Measurements from ENCODE around the gene ZBTB7A.

ZBTB7A gene

DNA sequence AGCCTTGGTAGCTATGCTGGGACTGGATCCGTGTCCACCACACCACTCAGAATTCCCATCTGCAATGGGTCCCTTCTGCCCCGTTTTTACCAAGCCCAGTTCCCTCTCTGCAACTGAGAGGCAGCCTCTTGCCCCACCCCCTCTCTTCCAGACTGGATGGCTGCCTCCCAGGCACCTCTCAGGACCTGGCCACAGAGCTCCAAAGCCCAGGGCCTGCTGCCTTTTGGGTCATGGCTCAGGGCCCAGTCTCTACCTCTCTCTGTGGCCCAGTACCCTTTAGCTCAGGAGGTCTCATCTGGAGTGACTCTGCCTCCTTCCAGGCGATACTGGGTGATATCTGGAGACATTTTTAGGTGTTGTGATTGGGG is 10.3 kb upstream of the ZBTB7A start:
- H3K4me3 ChIP-seq (ENCODE audit: insufficient read depth in 1 of 2, low read depth in 1 of 2, low read length in 2 of 2) = no peak overlapping the region
- peak overlapping the region in 1 of 2 experiments; percentile 18 for H3K14ac ChIP-seq (ENCODE audit: low read length in 2 of 2)
- H3K4me1 ChIP-seq (ENCODE audit: control insufficient read depth, insufficient read depth, low read depth, low read length) = peaks cover 5% of the 10 kb centered on the region
- peak overlapping the region in 1 of 2 experiments; percentile 5 for H3K18ac ChIP-seq (ENCODE audit: low read depth in 1 of 2, low read length in 2 of 2)
- H3K4me2 ChIP-seq (ENCODE audit: low read length, poor library complexity, severe bottlenecking) = no peak overlapping the region
- H2BK120ac ChIP-seq (ENCODE audit: low read depth, low read length) = no peak overlapping the region
- H3K9ac ChIP-seq (ENCODE audit: low read length) = no peak overlapping the region
- 79% methylated on average over 3 of the region's 3 CpGs for WGBS
- no peak overlapping the region for H3K4ac ChIP-seq (ENCODE audit: low read depth in 1 of 2, low read length in 2 of 2)
- H2BK5ac ChIP-seq (ENCODE audit: low read depth, low read length, poor library complexity, severe bottlenecking) = no peak overlapping the region
- no peak overlapping the region for H3K27ac ChIP-seq (ENCODE audit: low read length, poor library complexity, severe bottlenecking)
- no peak for DNase-seq
- no peaks in the 10 kb centered on the region for H3K36me3 ChIP-seq (ENCODE audit: control insufficient read depth in 1 of 2, insufficient read depth in 2 of 2, low read depth in 1 of 2, low read length in 2 of 2)
- no peak overlapping the region for H2BK15ac ChIP-seq (ENCODE audit: low read depth, poor library complexity, severe bottlenecking)
- no peak overlapping the region for H2BK12ac ChIP-seq (ENCODE audit: low read length in 2 of 2)
- H2AFZ ChIP-seq (ENCODE audit: low read depth, low read length) = peak overlapping the region; percentile 62
- H3K23ac ChIP-seq (ENCODE audit: low read length in 2 of 2) = no peak overlapping the region
- H4K8ac ChIP-seq (ENCODE audit: low read length) = peak overlapping the region; percentile 61
- no peak overlapping the region for H4K91ac ChIP-seq (ENCODE audit: low read length)
- H3K9me3 ChIP-seq (ENCODE audit: control insufficient read depth, low read length) = no peaks in the 10 kb centered on the region
- H2AK5ac ChIP-seq (ENCODE audit: low read length, severe bottlenecking) = no peak overlapping the region
- H3K27me3 ChIP-seq (ENCODE audit: control insufficient read depth in 1 of 2, insufficient read depth in 1 of 2, low read length in 2 of 2) = no peaks in the 10 kb centered on the region
- no peaks in the 10 kb centered on the region for H3K79me1 ChIP-seq (replicated peaks; ENCODE audit: low read length, poor library complexity, severe bottlenecking)

DNA sequence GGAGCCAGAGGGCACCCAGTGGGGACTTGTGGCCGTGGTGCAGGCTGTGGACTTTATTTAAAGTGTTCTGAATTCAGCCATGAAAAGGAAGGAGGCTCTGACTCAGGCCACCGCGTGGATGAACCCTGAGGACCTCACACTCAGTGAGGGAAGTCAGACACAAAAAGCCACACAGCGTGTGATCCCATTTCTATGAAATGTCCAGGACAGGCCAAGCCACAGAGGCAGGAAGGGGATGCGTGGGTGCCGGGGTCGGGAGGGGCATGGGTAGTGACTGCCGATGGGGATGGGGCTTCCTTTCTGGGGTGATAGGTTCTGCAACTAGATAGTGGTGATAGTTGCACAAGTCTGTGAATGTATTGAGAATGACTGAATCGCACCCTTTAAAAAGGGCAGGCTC is 8.7 kb upstream of the ZBTB7A start:
- Histone ChIP-seq H2AK5ac (ENCODE audit: low read length, severe bottlenecking) (no peak overlapping the region), H3K9ac (ENCODE audit: low read length) (no peak overlapping the region), H3K36me3 (ENCODE audit: control insufficient read depth in 1 of 2, insufficient read depth in 2 of 2, low read depth in 1 of 2, low read length in 2 of 2) (no peaks in the 10 kb centered on the region), H3K4me3 (ENCODE audit: insufficient read depth in 1 of 2, low read depth in 1 of 2, low read length in 2 of 2) (no peak overlapping the region), H3K4ac (ENCODE audit: low read depth in 1 of 2, low read length in 2 of 2) (no peak overlapping the region), H2BK5ac (ENCODE audit: low read depth, low read length, poor library complexity, severe bottlenecking) (no peak overlapping the region), H3K4me1 (ENCODE audit: control insufficient read depth, insufficient read depth, low read depth, low read length) (peaks cover 5% of the 10 kb centered on the region), H3K9me3 (ENCODE audit: control insufficient read depth, low read length) (no peaks in the 10 kb centered on the region), H4K91ac (ENCODE audit: low read length) (no peak overlapping the region), H4K8ac (ENCODE audit: low read length) (no peak overlapping the region), H2BK12ac (ENCODE audit: low read length in 2 of 2) (no peak overlapping the region), H3K18ac (ENCODE audit: low read depth in 1 of 2, low read length in 2 of 2) (no peak overlapping the region), H2BK120ac (ENCODE audit: low read depth, low read length) (peak overlapping the region; percentile 34), H3K23ac (ENCODE audit: low read length in 2 of 2) (no peak overlapping the region), H3K14ac (ENCODE audit: low read length in 2 of 2) (no peak overlapping the region), H3K27me3 (ENCODE audit: control insufficient read depth in 1 of 2, insufficient read depth in 1 of 2, low read length in 2 of 2) (no peaks in the 10 kb centered on the region), H3K4me2 (ENCODE audit: low read length, poor library complexity, severe bottlenecking) (no peak overlapping the region), H3K79me1 (replicated peaks; ENCODE audit: low read length, poor library complexity, severe bottlenecking) (no peaks in the 10 kb centered on the region), H3K27ac (ENCODE audit: low read length, poor library complexity, severe bottlenecking) (no peak overlapping the region), H2AFZ (ENCODE audit: low read depth, low read length) (no peak overlapping the region), H2BK15ac (ENCODE audit: low read depth, poor library complexity, severe bottlenecking) (no peak overlapping the region)
- WGBS = 87% methylated on average over 9 of the region's 9 CpGs
- DNase-seq = no peak

DNA sequence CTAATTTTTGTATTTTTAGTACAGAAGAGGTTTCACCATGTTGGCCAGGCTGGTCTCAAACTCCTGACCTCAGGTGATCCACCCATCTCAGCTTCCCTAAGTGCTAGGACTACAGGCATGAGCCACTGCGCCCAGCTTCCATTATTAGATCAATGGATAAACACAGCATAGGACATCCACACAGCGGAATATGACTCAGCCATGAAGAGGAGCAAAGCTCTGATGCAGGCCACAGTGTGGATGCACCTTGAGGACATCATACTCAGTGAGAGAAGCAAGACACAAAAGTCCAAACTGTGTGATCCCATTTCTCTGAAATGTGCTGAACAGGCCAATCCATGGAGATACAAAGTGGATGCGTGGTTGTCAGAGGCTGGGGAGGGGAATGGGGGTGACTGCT is 4.9 kb upstream of the ZBTB7A start:
- 98% methylated on average over 3 of the region's 3 CpGs for WGBS
- Histone ChIP-seq H3K18ac (ENCODE audit: low read depth in 1 of 2, low read length in 2 of 2) (no peak overlapping the region), H3K4ac (ENCODE audit: low read depth in 1 of 2, low read length in 2 of 2) (no peak overlapping the region), H3K4me3 (ENCODE audit: insufficient read depth in 1 of 2, low read depth in 1 of 2, low read length in 2 of 2) (no peak overlapping the region), H2AK5ac (ENCODE audit: low read length, severe bottlenecking) (no peak overlapping the region), H3K36me3 (ENCODE audit: control insufficient read depth in 1 of 2, insufficient read depth in 2 of 2, low read depth in 1 of 2, low read length in 2 of 2) (no peaks in the 10 kb centered on the region), H3K14ac (ENCODE audit: low read length in 2 of 2) (no peak overlapping the region), H4K91ac (ENCODE audit: low read length) (no peak overlapping the region), H2BK12ac (ENCODE audit: low read length in 2 of 2) (no peak overlapping the region), H2BK15ac (ENCODE audit: low read depth, poor library complexity, severe bottlenecking) (no peak overlapping the region), H4K8ac (ENCODE audit: low read length) (no peak overlapping the region), H3K4me2 (ENCODE audit: low read length, poor library complexity, severe bottlenecking) (no peak overlapping the region), H3K9me3 (ENCODE audit: control insufficient read depth, low read length) (no peaks in the 10 kb centered on the region), H3K4me1 (ENCODE audit: control insufficient read depth, insufficient read depth, low read depth, low read length) (peaks cover 8% of the 10 kb centered on the region), H2BK120ac (ENCODE audit: low read depth, low read length) (no peak overlapping the region), H3K23ac (ENCODE audit: low read length in 2 of 2) (no peak overlapping the region), H3K9ac (ENCODE audit: low read length) (no peak overlapping the region), H2BK5ac (ENCODE audit: low read depth, low read length, poor library complexity, severe bottlenecking) (no peak overlapping the region), H3K27me3 (ENCODE audit: control insufficient read depth in 1 of 2, insufficient read depth in 1 of 2, low read length in 2 of 2) (no peaks in the 10 kb centered on the region), H2AFZ (ENCODE audit: low read depth, low read length) (no peak overlapping the region), H3K79me1 (replicated peaks; ENCODE audit: low read length, poor library complexity, severe bottlenecking) (no peaks in the 10 kb centered on the region), H3K27ac (ENCODE audit: low read length, poor library complexity, severe bottlenecking) (no peak overlapping the region)
- DNase-seq = no peak

DNA sequence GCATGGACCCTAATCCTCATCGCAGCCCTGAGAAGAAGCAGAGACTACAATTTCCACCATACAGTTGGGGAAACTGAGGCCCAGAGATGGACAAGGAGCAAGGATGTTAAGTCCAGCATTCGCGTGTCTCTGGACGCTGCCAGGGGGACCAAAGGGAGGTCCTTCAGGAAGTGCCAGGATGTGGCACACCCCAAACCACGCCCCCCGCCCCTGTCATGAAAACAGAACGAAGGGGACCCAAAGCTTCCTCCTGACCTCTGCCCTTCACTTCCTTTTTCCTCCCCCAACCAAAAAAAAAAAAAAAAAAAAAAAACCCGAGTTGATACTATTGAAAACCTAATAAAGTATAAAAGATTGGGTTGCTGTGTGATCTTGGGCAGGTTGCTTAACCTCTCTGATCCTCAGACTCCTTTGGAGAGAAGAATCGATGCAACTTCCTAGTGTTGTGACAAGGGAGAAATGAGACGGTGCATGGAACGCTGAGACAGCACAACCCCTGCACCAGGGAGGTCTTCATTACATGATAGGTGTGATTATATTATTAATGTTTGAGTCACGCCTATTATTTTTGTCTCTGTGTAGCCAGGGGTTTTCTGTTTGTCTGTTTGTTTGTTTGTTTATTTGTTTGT is 2.7 kb upstream of the ZBTB7A start:
- H3K4me3 ChIP-seq (ENCODE audit: insufficient read depth in 1 of 2, low read depth in 1 of 2, low read length in 2 of 2) = no peak overlapping the region
- H3K79me1 ChIP-seq (replicated peaks; ENCODE audit: low read length, poor library complexity, severe bottlenecking) = no peaks in the 10 kb centered on the region
- no peak overlapping the region for H2AFZ ChIP-seq (ENCODE audit: low read depth, low read length)
- H3K27me3 ChIP-seq (ENCODE audit: control insufficient read depth in 1 of 2, insufficient read depth in 1 of 2, low read length in 2 of 2) = no peaks in the 10 kb centered on the region
- H2BK12ac ChIP-seq (ENCODE audit: low read length in 2 of 2) = no peak overlapping the region
- H3K36me3 ChIP-seq (ENCODE audit: control insufficient read depth in 1 of 2, insufficient read depth in 2 of 2, low read depth in 1 of 2, low read length in 2 of 2) = peaks cover 0 to 3% of the 10 kb centered on the region in 2 experiments
- H3K23ac ChIP-seq (ENCODE audit: low read length in 2 of 2) = no peak overlapping the region
- H3K4me1 ChIP-seq (ENCODE audit: control insufficient read depth, insufficient read depth, low read depth, low read length) = peaks cover 8% of the 10 kb centered on the region
- no peak overlapping the region for H4K8ac ChIP-seq (ENCODE audit: low read length)
- no peak overlapping the region for H3K4ac ChIP-seq (ENCODE audit: low read depth in 1 of 2, low read length in 2 of 2)
- H2BK15ac ChIP-seq (ENCODE audit: low read depth, poor library complexity, severe bottlenecking) = no peak overlapping the region
- no peaks in the 10 kb centered on the region for H3K9me3 ChIP-seq (ENCODE audit: control insufficient read depth, low read length)
- no peak overlapping the region for H3K14ac ChIP-seq (ENCODE audit: low read length in 2 of 2)
- WGBS = 76% methylated on average over 9 of the region's 12 CpGs
- no peak overlapping the region for H3K18ac ChIP-seq (ENCODE audit: low read depth in 1 of 2, low read length in 2 of 2)
- no peak for DNase-seq
- no peak overlapping the region for H3K27ac ChIP-seq (ENCODE audit: low read length, poor library complexity, severe bottlenecking)
- no peak overlapping the region for H3K4me2 ChIP-seq (ENCODE audit: low read length, poor library complexity, severe bottlenecking)
- H2AK5ac ChIP-seq (ENCODE audit: low read length, severe bottlenecking) = no peak overlapping the region
- H2BK120ac ChIP-seq (ENCODE audit: low read depth, low read length) = no peak overlapping the region
- no peak overlapping the region for H4K91ac ChIP-seq (ENCODE audit: low read length)
- H3K9ac ChIP-seq (ENCODE audit: low read length) = no peak overlapping the region
- no peak overlapping the region for H2BK5ac ChIP-seq (ENCODE audit: low read depth, low read length, poor library complexity, severe bottlenecking)

Data from mesenchymal stem cell (in vitro differentiated cells and primary cell).